A673 (cell line): ENCODE data around the gene ZSWIM2. TPM values are rescaled to one million over a fixed set of nuclear protein-coding genes. Genes with fewer than 3 reads are reported as not detected.

Experiments
- BruUV-seq: library from RNA; stranded (reverse); fragments of 400-500 nt; replicated peaks from 2 replicates; lab custom pipeline; 2021; lab: Mats Ljungman, UMichigan
- CTCF ChIA-PET: fragments of 300-600 bp; sonication (Branson Sonifier 250); formaldehyde crosslinking; loops from one replicate; lab custom pipeline; 2022; ENCODE audit warnings: antibody characterized with exemption; lab: Charles Lee
- POLR2A ChIA-PET: fragments of 300-600 bp; sonication (Branson Sonifier 250); formaldehyde crosslinking; loops from one replicate; lab custom pipeline; 2022; ENCODE audit warnings: antibody characterized with exemption; ENCODE audit not compliant: low non-redundant PET; lab: Charles Lee
- DNase-seq: peaks from one replicate; pipeline ENCODE4 v3.0.0-alpha.2; 2015; ENCODE audit warnings: low spot score
- H3K27ac ChIP-seq: fragments of 200-600 bp; sonication (generic); 2 replicates; pipeline ENCODE4 v1.5.1; 2016; ENCODE audit warnings: mixed run types, low read depth, mild to moderate bottlenecking, mixed read lengths, antibody characterized with exemption, low read length; ENCODE audit not compliant: poor library complexity, severe bottlenecking
- H3K27me3 ChIP-seq: fragments of 200-600 bp; sonication (generic); replicated peaks from 2 replicates; pipeline ENCODE4 v1.6.1; 2017; ENCODE audit warnings: mixed run types, low read depth, mild to moderate bottlenecking, mixed read lengths, antibody characterized with exemption, low read length; ENCODE audit not compliant: insufficient read depth, poor library complexity
- H3K36me3 ChIP-seq: fragments of 200-600 bp; sonication (generic); 2 replicates; pipeline ENCODE4 v1.6.1; 2016; ENCODE audit warnings: mixed run types, mild to moderate bottlenecking, mixed read lengths, antibody characterized with exemption, low read length; ENCODE audit not compliant: insufficient read depth, poor library complexity, severe bottlenecking
- H3K4me1 ChIP-seq: fragments of 200-600 bp; sonication (generic); 2 replicates; pipeline ENCODE4 v1.6.1; 2017; ENCODE audit warnings: mixed run types, mild to moderate bottlenecking, mixed read lengths, antibody characterized with exemption, low read length; ENCODE audit not compliant: insufficient read depth, poor library complexity, severe bottlenecking
- H3K4me3 ChIP-seq: fragments of 200-600 bp; sonication (generic); 2 replicates; pipeline ENCODE4 v1.5.1; 2016; ENCODE audit warnings: low read depth, mixed run types, mild to moderate bottlenecking, mixed read lengths, low read length; ENCODE audit not compliant: poor library complexity, severe bottlenecking
- H3K9me3 ChIP-seq: fragments of 200-600 bp; sonication (generic); 2 replicates; pipeline ENCODE4 v1.6.1; 2016; ENCODE audit warnings: mixed run types, low read depth, mild to moderate bottlenecking, mixed read lengths, antibody characterized with exemption, low read length; ENCODE audit not compliant: poor library complexity, severe bottlenecking
- CTCF ChIP-seq: fragments of 300-800, 200-600 bp; sonication (generic); conservative IDR thresholded peaks from 2 replicates; pipeline ENCODE4 v1.5.1; 2017; ENCODE audit warnings: low read depth, mild to moderate bottlenecking, antibody characterized with exemption, low read length, moderate library complexity, mixed read lengths
- EZH2 ChIP-seq: fragments of 200-600 bp; sonication (generic); IDR thresholded peaks from 2 replicates; pipeline ENCODE4 v1.6.1; 2017; ENCODE audit warnings: borderline replicate concordance, low read depth, mild to moderate bottlenecking, mixed read lengths, antibody characterized with exemption, low read length; ENCODE audit not compliant: poor library complexity, severe bottlenecking
- intact Hi-C: fragments of 100-400 bp; cut with micrococcal nuclease; formaldehyde crosslinking; loops from one replicate; pipeline ENCODE4 v1.10.0; 2022; ENCODE audit not compliant: unreplicated experiment
- total RNA-seq: library from RNA; stranded (reverse); gene quantifications from 2 replicates; pipeline ENCODE4 v1.2.3, GENCODE V29; 2021

The ZSWIM2 gene
- total RNA-seq, 1 experiment from 2014 or later: not detected

- Histone ChIP-seq H3K9me3 (no peaks in the 10 kb centered on the region), H3K27ac (no peak overlapping the region), H3K4me1 (no peaks in the 10 kb centered on the region), H3K4me3 (no peak overlapping the region), H3K36me3 (no peaks in the 10 kb centered on the region), H3K27me3 (no peaks in the 10 kb centered on the region)
- intact Hi-C loops: no loop called here
- ChIA-PET POLR2A (no interaction called here), CTCF (no interaction called here)
- no TSS peak for BruUV-seq
- DNase-seq: no peak
- TF ChIP-seq EZH2 (no peak), CTCF (no peak)
Observed at GRCh38 chr2:186853951-186854350, 5.0 kb upstream of the ZSWIM2 start.

GRCh38 chr2:186852508-186852907 is 3.5 kb upstream of the ZSWIM2 start:
- Histone ChIP-seq H3K4me1 (peaks cover 4% of the 10 kb centered on the region), H3K9me3 (no peaks in the 10 kb centered on the region), H3K27ac (no peak overlapping the region), H3K4me3 (no peak overlapping the region), H3K27me3 (no peaks in the 10 kb centered on the region), H3K36me3 (no peaks in the 10 kb centered on the region)
- POLR2A ChIA-PET: no interaction called here
- CTCF ChIA-PET: no interaction called here
- no peak for DNase-seq
- no TSS peak for BruUV-seq
- intact Hi-C loops: no loop called here
- TF ChIP-seq EZH2 (no peak), CTCF (no peak)

GRCh38 chr2:186842373-186842772 is 6.6 kb downstream of the ZSWIM2 start:
- H3K27me3 ChIP-seq: no peaks in the 10 kb centered on the region
- H3K9me3 ChIP-seq: no peaks in the 10 kb centered on the region
- peaks cover 36% of the 10 kb centered on the region for H3K4me1 ChIP-seq
- TF ChIP-seq EZH2 (no peak), CTCF (no peak)
- BruUV-seq: no TSS peak
- no peaks in the 10 kb centered on the region for H3K36me3 ChIP-seq
- ChIA-PET POLR2A (no interaction called here), CTCF (no interaction called here)
- DNase-seq: no peak
- H3K4me3 ChIP-seq: no peak overlapping the region
- H3K27ac ChIP-seq: no peak overlapping the region
- intact Hi-C loops: no loop called here
